WTC11 (cell line): ENCODE results near the gene CAPN7. TPM values are rescaled to one million over a fixed set of nuclear protein-coding genes. Genes with fewer than 3 reads are reported as not detected.

Experiments used
- ATAC-seq: fragments of 200-7000 bp; cut with Tn5 transposase; 2 replicates; pipeline ENCODE4 v1.10.0; 2021; ENCODE audit warnings: mild to moderate bottlenecking, moderate library complexity
- CTCF ChIA-PET: fragments of 300-600 bp; sonication (Branson Sonifier 250); formaldehyde crosslinking; loops from one replicate; lab custom pipeline; 2021; ENCODE audit warnings: antibody characterized with exemption; lab: Charles Lee
- POLR2A ChIA-PET: fragments of 350-600 bp; sonication (Branson Sonifier 250); formaldehyde crosslinking; loops from one replicate; lab custom pipeline; 2021; ENCODE audit warnings: antibody characterized with exemption; lab: Charles Lee
- DNase-seq: peaks from one replicate; pipeline ENCODE4 v3.0.0; 2021; ENCODE audit warnings: low spot score
- H3K27ac Mint-ChIP-seq: 2 replicates; pipeline ENCODE4 v1.8.0; 2021; ENCODE audit warnings: mixed read lengths
- H3K27me3 Mint-ChIP-seq: 2 replicates; pipeline ENCODE4 v1.8.0; 2021; ENCODE audit warnings: low read depth, mild to moderate bottlenecking, moderate library complexity, mixed read lengths
- H3K36me3 Mint-ChIP-seq: 2 replicates; pipeline ENCODE4 v1.8.0; 2021; ENCODE audit warnings: mixed read lengths
- H3K4me1 Mint-ChIP-seq: 2 replicates; pipeline ENCODE4 v1.8.0; 2022; ENCODE audit warnings: mixed read lengths
- H3K4me3 Mint-ChIP-seq: 2 replicates; pipeline ENCODE4 v1.8.0; 2021; ENCODE audit warnings: mild to moderate bottlenecking, moderate library complexity, mixed read lengths
- H3K9me3 Mint-ChIP-seq: 2 replicates; pipeline ENCODE4 v1.8.0; 2021; ENCODE audit warnings: mixed read lengths
- AFF4 ChIP-seq: sonication (generic); formaldehyde crosslinking; IDR thresholded peaks from 2 replicates; pipeline ENCODE4 v1.8.1; 2023; ENCODE audit warnings: mild to moderate bottlenecking, missing genetic modification reagents, borderline replicate concordance
- ATF1 ChIP-seq: sonication (generic); formaldehyde crosslinking; IDR thresholded peaks from 2 replicates; pipeline ENCODE4 v1.8.1; 2023; ENCODE audit warnings: mild to moderate bottlenecking, moderate library complexity, missing genetic modification reagents
- ELF4 ChIP-seq: sonication (generic); formaldehyde crosslinking; IDR thresholded peaks from 2 replicates; pipeline ENCODE4 v1.8.1; 2022; ENCODE audit warnings: low read depth, mild to moderate bottlenecking, moderate library complexity, missing genetic modification reagents
- HMGXB4 ChIP-seq: sonication (generic); formaldehyde crosslinking; IDR thresholded peaks from 2 replicates; pipeline ENCODE4 v1.8.1; 2023; ENCODE audit warnings: mild to moderate bottlenecking, moderate library complexity, missing genetic modification reagents
- MXD4 ChIP-seq: fragments of 250-450 bp; sonication (Bioruptor Pico); IDR thresholded peaks from 2 replicates; pipeline ENCODE4 v1.8.0; 2021; ENCODE audit warnings: mild to moderate bottlenecking, moderate library complexity, borderline replicate concordance
- NFE2L1 ChIP-seq: sonication (generic); formaldehyde crosslinking; IDR thresholded peaks from 2 replicates; pipeline ENCODE4 v1.8.1; 2023; ENCODE audit warnings: missing genetic modification reagents
- NR1H2 ChIP-seq: sonication (generic); formaldehyde crosslinking; IDR thresholded peaks from 2 replicates; pipeline ENCODE4 v1.9.0; 2021; ENCODE audit warnings: mild to moderate bottlenecking, moderate library complexity, missing genetic modification reagents
- OVOL2 ChIP-seq: fragments of 250-450 bp; sonication (Bioruptor Pico); IDR thresholded peaks from 2 replicates; pipeline ENCODE4 v1.9.0; 2021; ENCODE audit warnings: mild to moderate bottlenecking, borderline replicate concordance
- RELA ChIP-seq: sonication (generic); formaldehyde crosslinking; IDR thresholded peaks from 2 replicates; pipeline ENCODE4 v1.8.1; 2022; ENCODE audit warnings: missing genetic modification reagents, mild to moderate bottlenecking, borderline replicate concordance
- RORB ChIP-seq: fragments of 250-450 bp; sonication (Bioruptor Pico); IDR thresholded peaks from 2 replicates; pipeline ENCODE4 v1.9.0; 2021; ENCODE audit warnings: mild to moderate bottlenecking
- SMAD3 ChIP-seq: sonication (generic); formaldehyde crosslinking; IDR thresholded peaks from 2 replicates; pipeline ENCODE4 v1.8.0; 2022; ENCODE audit warnings: missing genetic modification reagents, mild to moderate bottlenecking, borderline replicate concordance
- SMAD4 ChIP-seq: sonication (generic); formaldehyde crosslinking; IDR thresholded peaks from 2 replicates; pipeline ENCODE4 v1.8.0; 2022; ENCODE audit warnings: mild to moderate bottlenecking, missing genetic modification reagents
- SOX15 ChIP-seq: fragments of 250-450 bp; sonication (Bioruptor Pico); IDR thresholded peaks from 2 replicates; pipeline ENCODE4 v1.9.0; 2021; ENCODE audit warnings: mild to moderate bottlenecking
- ZBTB21 ChIP-seq: sonication (generic); formaldehyde crosslinking; IDR thresholded peaks from 2 replicates; pipeline ENCODE4 v1.8.1; 2023; ENCODE audit warnings: mild to moderate bottlenecking, missing genetic modification reagents, borderline replicate concordance
- ZNF121 ChIP-seq: sonication (generic); formaldehyde crosslinking; IDR thresholded peaks from 2 replicates; pipeline ENCODE4 v1.8.0; 2023; ENCODE audit warnings: missing genetic modification reagents
- ZNF232 ChIP-seq: sonication (generic); formaldehyde crosslinking; IDR thresholded peaks from 2 replicates; pipeline ENCODE4 v1.8.0; 2022; ENCODE audit warnings: mild to moderate bottlenecking, missing genetic modification reagents
- ZNF317 ChIP-seq: sonication (generic); formaldehyde crosslinking; IDR thresholded peaks from 2 replicates; pipeline ENCODE4 v1.8.1; 2023; ENCODE audit warnings: low read depth, mild to moderate bottlenecking, moderate library complexity, missing genetic modification reagents, borderline replicate concordance
- ZNF396 ChIP-seq: fragments of 250-450 bp; sonication (Bioruptor Pico); IDR thresholded peaks from 2 replicates; pipeline ENCODE4 v1.8.0; 2021; ENCODE audit warnings: mild to moderate bottlenecking, moderate library complexity, borderline replicate concordance
- ZNF416 ChIP-seq: fragments of 250-450 bp; sonication (Bioruptor Pico); IDR thresholded peaks from 2 replicates; pipeline ENCODE4 v1.9.0; 2021; ENCODE audit warnings: mild to moderate bottlenecking, inconsistent platforms
- total RNA-seq: library from RNA; stranded (reverse); gene quantifications from 3 replicates; pipeline ENCODE4 v1.2.3, GENCODE V29; 2021
- TF ChIP-seq, protein P1 (sequence below): sonication (generic); formaldehyde crosslinking; IDR thresholded peaks from 2 replicates; pipeline ENCODE4 v1.8.1; 2023; ENCODE audit warnings: mild to moderate bottlenecking, missing genetic modification reagents, moderate library complexity
- TF ChIP-seq, protein P2 (sequence below): sonication (generic); formaldehyde crosslinking; IDR thresholded peaks from 2 replicates; pipeline ENCODE4 v1.8.0; 2022; ENCODE audit warnings: mild to moderate bottlenecking, missing genetic modification reagents
- TF ChIP-seq, protein P3 (sequence below): sonication (generic); formaldehyde crosslinking; IDR thresholded peaks from 2 replicates; pipeline ENCODE4 v1.8.0; 2022; ENCODE audit warnings: missing genetic modification reagents
- TF ChIP-seq, protein P4 (sequence below): sonication (generic); formaldehyde crosslinking; IDR thresholded peaks from 2 replicates; pipeline ENCODE4 v1.8.1; 2022; ENCODE audit warnings: mild to moderate bottlenecking, missing genetic modification reagents, moderate library complexity, borderline replicate concordance

The CAPN7 gene
- total RNA-seq, 1 experiment from 2014 or later: 16.8 TPM

- no peaks in the 10 kb centered on the region for H3K4me1 Mint-ChIP-seq
These were observed 8.6 kb upstream of the CAPN7 start for GRCh38 chr3:15197340-15198029.

DNA sequence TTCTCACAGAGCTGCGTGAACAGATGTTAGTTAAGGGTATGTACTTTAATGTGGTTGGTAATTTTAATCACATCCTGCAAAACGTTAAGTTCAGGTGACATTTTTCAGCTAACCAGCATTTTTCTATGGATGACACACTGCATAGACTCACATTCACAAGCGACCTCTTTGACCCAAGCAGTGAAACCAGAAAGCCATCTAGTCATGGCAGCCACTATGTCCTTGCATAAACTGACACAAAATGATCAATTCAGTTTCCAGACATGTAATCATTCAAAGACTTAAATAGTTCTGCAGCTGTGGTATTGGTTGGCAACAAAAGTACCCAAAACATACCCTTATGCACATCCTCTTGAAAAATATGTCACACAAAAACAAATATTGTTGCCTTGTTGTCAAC is 7.4 kb upstream of the CAPN7 start:
- Mint-ChIP-seq H3K27me3 (peaks cover 21% of the 10 kb centered on the region), H3K4me1 (peaks cover 2% of the 10 kb centered on the region; the same call in 1 of the 2 replicates), H3K4me3 (no peak overlapping the region), H3K36me3 (peaks cover 5% of the 10 kb centered on the region; the same call in 1 of the 2 replicates), H3K9me3 (peaks cover 24% of the 10 kb centered on the region), H3K27ac (no peak overlapping the region)
- CTCF ChIA-PET: interaction anchor here (1.3 kb wide), 1 partner anchor 91 kb away, joined by 4 read pairs; no protein-coding TSS in a partner anchor
- ATAC-seq: no peak
- POLR2A ChIA-PET: no interaction called here
- DNase-seq: no peak
- TF ChIP-seq, protein P1, sequence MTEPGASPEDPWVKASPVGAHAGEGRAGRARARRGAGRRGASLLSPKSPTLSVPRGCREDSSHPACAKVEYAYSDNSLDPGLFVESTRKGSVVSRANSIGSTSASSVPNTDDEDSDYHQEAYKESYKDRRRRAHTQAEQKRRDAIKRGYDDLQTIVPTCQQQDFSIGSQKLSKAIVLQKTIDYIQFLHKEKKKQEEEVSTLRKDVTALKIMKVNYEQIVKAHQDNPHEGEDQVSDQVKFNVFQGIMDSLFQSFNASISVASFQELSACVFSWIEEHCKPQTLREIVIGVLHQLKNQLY (CRISPR knock-in tag): no peak
- TF ChIP-seq ELF4 (CRISPR knock-in tag) (no peak), ZNF416 (no peak), AFF4 (CRISPR knock-in tag) (no peak), RELA (CRISPR knock-in tag) (no peak), OVOL2 (CRISPR knock-in tag) (no peak), SMAD3 (CRISPR knock-in tag) (no peak), ZNF232 (no peak), HMGXB4 (CRISPR knock-in tag) (no peak), ZNF121 (CRISPR knock-in tag) (no peak), SOX15 (CRISPR knock-in tag) (no peak), ZNF317 (CRISPR knock-in tag) (no peak), ZNF396 (CRISPR knock-in tag) (no peak)
- TF ChIP-seq, protein P2, sequence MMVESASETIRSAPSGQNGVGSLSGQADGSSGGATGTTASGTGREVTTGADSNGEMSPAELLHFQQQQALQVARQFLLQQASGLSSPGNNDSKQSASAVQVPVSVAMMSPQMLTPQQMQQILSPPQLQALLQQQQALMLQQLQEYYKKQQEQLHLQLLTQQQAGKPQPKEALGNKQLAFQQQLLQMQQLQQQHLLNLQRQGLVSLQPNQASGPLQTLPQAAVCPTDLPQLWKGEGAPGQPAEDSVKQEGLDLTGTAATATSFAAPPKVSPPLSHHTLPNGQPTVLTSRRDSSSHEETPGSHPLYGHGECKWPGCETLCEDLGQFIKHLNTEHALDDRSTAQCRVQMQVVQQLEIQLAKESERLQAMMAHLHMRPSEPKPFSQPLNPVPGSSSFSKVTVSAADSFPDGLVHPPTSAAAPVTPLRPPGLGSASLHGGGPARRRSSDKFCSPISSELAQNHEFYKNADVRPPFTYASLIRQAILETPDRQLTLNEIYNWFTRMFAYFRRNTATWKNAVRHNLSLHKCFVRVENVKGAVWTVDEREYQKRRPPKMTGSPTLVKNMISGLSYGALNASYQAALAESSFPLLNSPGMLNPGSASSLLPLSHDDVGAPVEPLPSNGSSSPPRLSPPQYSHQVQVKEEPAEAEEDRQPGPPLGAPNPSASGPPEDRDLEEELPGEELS (CRISPR knock-in tag): no peak

More at GRCh38 chr3:15197340-15198029, 8.6 kb upstream of the CAPN7 start:
- peaks cover 35% of the 10 kb centered on the region for H3K9me3 Mint-ChIP-seq
- H3K4me3 Mint-ChIP-seq: no peak overlapping the region
- DNase-seq (no peak), ATAC-seq (no peak)
- no peak for TF ChIP-seq ATF1 (CRISPR knock-in tag)
- TF ChIP-seq RORB (CRISPR knock-in tag): no peak
- TF ChIP-seq NR1H2 (CRISPR knock-in tag): no peak
- no peak for TF ChIP-seq NFE2L1 (CRISPR knock-in tag)
- TF ChIP-seq, protein P3, sequence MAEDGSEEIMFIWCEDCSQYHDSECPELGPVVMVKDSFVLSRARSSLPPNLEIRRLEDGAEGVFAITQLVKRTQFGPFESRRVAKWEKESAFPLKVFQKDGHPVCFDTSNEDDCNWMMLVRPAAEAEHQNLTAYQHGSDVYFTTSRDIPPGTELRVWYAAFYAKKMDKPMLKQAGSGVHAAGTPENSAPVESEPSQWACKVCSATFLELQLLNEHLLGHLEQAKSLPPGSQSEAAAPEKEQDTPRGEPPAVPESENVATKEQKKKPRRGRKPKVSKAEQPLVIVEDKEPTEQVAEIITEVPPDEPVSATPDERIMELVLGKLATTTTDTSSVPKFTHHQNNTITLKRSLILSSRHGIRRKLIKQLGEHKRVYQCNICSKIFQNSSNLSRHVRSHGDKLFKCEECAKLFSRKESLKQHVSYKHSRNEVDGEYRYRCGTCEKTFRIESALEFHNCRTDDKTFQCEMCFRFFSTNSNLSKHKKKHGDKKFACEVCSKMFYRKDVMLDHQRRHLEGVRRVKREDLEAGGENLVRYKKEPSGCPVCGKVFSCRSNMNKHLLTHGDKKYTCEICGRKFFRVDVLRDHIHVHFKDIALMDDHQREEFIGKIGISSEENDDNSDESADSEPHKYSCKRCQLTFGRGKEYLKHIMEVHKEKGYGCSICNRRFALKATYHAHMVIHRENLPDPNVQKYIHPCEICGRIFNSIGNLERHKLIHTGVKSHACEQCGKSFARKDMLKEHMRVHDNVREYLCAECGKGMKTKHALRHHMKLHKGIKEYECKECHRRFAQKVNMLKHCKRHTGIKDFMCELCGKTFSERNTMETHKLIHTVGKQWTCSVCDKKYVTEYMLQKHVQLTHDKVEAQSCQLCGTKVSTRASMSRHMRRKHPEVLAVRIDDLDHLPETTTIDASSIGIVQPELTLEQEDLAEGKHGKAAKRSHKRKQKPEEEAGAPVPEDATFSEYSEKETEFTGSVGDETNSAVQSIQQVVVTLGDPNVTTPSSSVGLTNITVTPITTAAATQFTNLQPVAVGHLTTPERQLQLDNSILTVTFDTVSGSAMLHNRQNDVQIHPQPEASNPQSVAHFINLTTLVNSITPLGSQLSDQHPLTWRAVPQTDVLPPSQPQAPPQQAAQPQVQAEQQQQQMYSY (CRISPR knock-in tag): no peak
- no peak for TF ChIP-seq ZBTB21 (CRISPR knock-in tag)
- TF ChIP-seq MXD4 (CRISPR knock-in tag): no peak
- TF ChIP-seq SMAD4 (CRISPR knock-in tag): no peak
- no peak for TF ChIP-seq SMAD3 (CRISPR knock-in tag)
- TF ChIP-seq, protein P4, sequence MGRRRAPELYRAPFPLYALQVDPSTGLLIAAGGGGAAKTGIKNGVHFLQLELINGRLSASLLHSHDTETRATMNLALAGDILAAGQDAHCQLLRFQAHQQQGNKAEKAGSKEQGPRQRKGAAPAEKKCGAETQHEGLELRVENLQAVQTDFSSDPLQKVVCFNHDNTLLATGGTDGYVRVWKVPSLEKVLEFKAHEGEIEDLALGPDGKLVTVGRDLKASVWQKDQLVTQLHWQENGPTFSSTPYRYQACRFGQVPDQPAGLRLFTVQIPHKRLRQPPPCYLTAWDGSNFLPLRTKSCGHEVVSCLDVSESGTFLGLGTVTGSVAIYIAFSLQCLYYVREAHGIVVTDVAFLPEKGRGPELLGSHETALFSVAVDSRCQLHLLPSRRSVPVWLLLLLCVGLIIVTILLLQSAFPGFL (CRISPR knock-in tag): no peak
- peaks cover 5% of the 10 kb centered on the region; the same call in 1 of the 2 replicates for H3K36me3 Mint-ChIP-seq
- POLR2A ChIA-PET: no interaction called here
- CTCF ChIA-PET: interaction anchor here (0.7 to 1.6 kb wide), 6 partner anchors 8 to 208 kb away, joined by 3 to 4 read pairs (median 3); partner anchors contain the start of gene CAPN7
- no peak overlapping the region for H3K27ac Mint-ChIP-seq
- H3K27me3 Mint-ChIP-seq: peaks cover 26% of the 10 kb centered on the region
